GM18520 (cell line): Measurements from ENCODE around the gene TBX2.
"Not testable (repeated sequence)": the region's sequence is repeated elsewhere in the genome, so short reads cannot be mapped to it uniquely, and the experiment has no call there.

Source experiments
- ATAC-seq: cut with Tn5 transposase; IDR thresholded peaks from one replicate; pipeline ENCODE4 v1.9.1; 2021; ENCODE audit not compliant: unreplicated experiment

TBX2 gene

GRCh38 chr17:61399131-61400065, at the start of gene TBX2:
TBX2 (plus strand) TSS chr17:61399843; CDS start chr17:61400177, 334 bp downstream.
- ATAC-seq: no peak

GRCh38 chr17:61351745-61352407, 47.8 kb upstream of the TBX2 start:
- no peak for ATAC-seq

- no peak for ATAC-seq
Measured at GRCh38 chr17:61352408-61352770, 47.3 kb upstream of the TBX2 start.

GRCh38 chr17:61352781-61353491, 46.7 kb upstream of the TBX2 start:
- no peak for ATAC-seq

- ATAC-seq: no peak
Measured at GRCh38 chr17:61353615-61354014, 46.0 kb upstream of the TBX2 start.

GRCh38 chr17:61354895-61355874, 44.5 kb upstream of the TBX2 start:
- no peak for ATAC-seq

GRCh38 chr17:61357061-61357460, 42.6 kb upstream of the TBX2 start:
- not testable (repeated sequence) for ATAC-seq

- not testable (repeated sequence) for ATAC-seq
Measured at GRCh38 chr17:61359513-61359912, 40.1 kb upstream of the TBX2 start.

GRCh38 chr17:61360318-61360943, 39.2 kb upstream of the TBX2 start:
- ATAC-seq: no peak

- ATAC-seq: no peak
Measured at GRCh38 chr17:61361084-61361483, 38.6 kb upstream of the TBX2 start.

- no peak for ATAC-seq
Measured at GRCh38 chr17:61362396-61362795, 37.2 kb upstream of the TBX2 start.

GRCh38 chr17:61362852-61363600, 36.6 kb upstream of the TBX2 start:
- no peak for ATAC-seq

- ATAC-seq: no peak
Measured at GRCh38 chr17:61363601-61364462, 35.8 kb upstream of the TBX2 start.

GRCh38 chr17:61364463-61364846, 35.2 kb upstream of the TBX2 start:
- no peak for ATAC-seq

GRCh38 chr17:61366076-61366714, 33.4 kb upstream of the TBX2 start:
- no peak for ATAC-seq

- no peak for ATAC-seq
Measured at GRCh38 chr17:61366715-61367413, 32.8 kb upstream of the TBX2 start.
